ENCODE results near the gene LRRC26. TPM values are rescaled to one million over a fixed set of nuclear protein-coding genes. Genes with fewer than 3 reads are reported as not detected.

Gene LRRC26
- total RNA-seq, 2 donors from 2014 or later: 1.3 TPM; not detected in 1

DNA sequence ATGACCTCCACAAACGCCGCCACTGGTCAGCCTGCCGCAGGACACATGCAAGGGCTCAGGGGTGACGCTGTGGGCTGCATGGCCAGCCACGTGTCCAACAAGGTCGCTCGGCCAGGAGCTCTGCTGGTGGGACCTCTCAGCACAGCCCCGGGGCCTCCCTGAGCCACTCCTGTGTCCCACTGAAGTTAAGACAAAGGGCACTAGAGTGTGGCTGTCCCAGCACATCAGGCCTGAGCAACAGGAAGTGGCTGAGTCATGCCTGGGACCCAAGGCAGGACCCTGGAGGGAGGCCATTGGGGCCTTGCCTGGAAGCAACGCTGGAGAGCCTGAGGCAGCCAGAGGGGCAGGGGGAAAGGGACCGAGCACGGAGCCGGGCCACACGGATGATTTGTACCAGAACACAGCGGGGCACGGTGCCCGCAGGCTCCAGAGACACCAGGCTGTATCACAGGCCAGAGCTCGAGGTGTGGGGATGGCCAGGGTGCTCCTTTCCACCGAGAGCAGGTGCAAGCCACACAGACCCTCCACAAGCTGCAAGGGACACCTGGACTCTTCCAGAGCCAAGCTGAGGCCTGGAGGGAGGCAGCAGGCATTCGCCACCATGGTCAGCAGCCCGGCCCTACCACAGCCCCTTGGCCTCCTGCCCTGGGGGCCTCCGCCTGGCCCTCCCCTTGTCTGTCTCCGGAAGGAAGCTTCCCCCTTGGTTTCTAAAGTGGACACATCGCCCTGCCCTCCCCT, 8.5 kb upstream of the LRRC26 start:
- intact Hi-C loops (cut with DNase I): no loop called here
- no peak for TF ChIP-seq POLR2A (IDR thresholded peaks at IDR 0.05)
- TF ChIP-seq, protein P1, sequence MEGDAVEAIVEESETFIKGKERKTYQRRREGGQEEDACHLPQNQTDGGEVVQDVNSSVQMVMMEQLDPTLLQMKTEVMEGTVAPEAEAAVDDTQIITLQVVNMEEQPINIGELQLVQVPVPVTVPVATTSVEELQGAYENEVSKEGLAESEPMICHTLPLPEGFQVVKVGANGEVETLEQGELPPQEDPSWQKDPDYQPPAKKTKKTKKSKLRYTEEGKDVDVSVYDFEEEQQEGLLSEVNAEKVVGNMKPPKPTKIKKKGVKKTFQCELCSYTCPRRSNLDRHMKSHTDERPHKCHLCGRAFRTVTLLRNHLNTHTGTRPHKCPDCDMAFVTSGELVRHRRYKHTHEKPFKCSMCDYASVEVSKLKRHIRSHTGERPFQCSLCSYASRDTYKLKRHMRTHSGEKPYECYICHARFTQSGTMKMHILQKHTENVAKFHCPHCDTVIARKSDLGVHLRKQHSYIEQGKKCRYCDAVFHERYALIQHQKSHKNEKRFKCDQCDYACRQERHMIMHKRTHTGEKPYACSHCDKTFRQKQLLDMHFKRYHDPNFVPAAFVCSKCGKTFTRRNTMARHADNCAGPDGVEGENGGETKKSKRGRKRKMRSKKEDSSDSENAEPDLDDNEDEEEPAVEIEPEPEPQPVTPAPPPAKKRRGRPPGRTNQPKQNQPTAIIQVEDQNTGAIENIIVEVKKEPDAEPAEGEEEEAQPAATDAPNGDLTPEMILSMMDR (IDR thresholded peaks at IDR 0.05): no peak
- no peak for DNase-seq
- Histone ChIP-seq H3K36me3 (replicated peaks in 1 of 2; ENCODE audit: insufficient read depth in 1 of 2, low read depth in 2 of 2) (peaks cover 19 to 34% of the 10 kb centered on the region in 2 donors), H3K27me3 (no peaks in the 10 kb centered on the region), H3K4me1 (no peaks in the 10 kb centered on the region), H3K9me3 (no peaks in the 10 kb centered on the region), H3K27ac (no peak overlapping the region), H3K4me3 (no peak overlapping the region)
- WGBS, 2 donors: 82 to 89% methylated on average over 9 to 19 of the region's 23 CpGs
- ATAC-seq: no peak

DNA sequence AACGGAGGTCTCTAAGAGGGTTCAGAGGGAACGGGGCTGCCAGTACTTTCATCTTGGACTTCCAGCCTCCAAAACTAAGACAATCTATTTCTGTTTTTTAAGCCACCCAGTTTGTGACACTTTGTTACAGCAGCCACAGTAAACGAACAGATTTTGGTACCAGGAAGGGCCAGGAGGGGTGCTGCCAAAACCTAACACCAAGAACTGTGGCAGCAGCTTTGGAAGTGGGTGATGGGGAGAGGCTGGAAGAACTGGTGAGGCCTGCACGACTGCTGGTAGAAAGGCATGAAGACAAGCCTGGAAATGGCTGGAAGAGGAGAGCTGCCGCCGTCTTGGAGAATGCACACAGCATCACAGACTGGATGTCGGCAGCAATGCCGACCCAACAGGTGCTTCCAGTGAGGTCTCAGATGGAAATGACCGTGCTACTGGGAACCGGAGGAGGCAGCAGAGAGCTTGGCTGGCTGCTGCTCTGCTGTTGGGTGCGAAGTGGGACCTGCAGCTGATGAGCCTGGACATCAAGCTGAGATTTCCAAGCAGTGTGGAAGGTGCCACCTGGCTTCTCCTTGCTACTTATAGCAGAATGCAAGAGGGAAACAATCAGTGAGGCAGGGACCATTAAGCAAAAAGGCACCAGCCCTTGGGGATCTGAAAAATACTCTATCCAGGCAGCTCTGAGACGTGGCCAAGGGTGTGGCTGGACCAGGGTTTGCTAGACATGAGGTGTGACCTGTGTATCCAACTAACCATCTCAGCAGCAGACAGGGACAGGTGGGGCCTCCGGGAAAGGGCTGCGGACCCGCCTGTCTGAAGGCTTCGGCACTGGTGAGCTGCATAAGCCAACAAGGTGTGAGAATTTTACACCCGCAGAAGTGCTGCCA, 6.7 kb upstream of the LRRC26 start:
- WGBS, 2 donors: 56 to 62% methylated on average over 13 to 17 of the region's 17 CpGs
- Histone ChIP-seq H3K4me3 (no peak overlapping the region), H3K9me3 (no peaks in the 10 kb centered on the region), H3K4me1 (no peaks in the 10 kb centered on the region), H3K27ac (no peak overlapping the region), H3K36me3 (replicated peaks in 1 of 2; ENCODE audit: insufficient read depth in 1 of 2, low read depth in 2 of 2) (peaks cover 17 to 22% of the 10 kb centered on the region in 2 donors), H3K27me3 (no peaks in the 10 kb centered on the region)
- ATAC-seq (peak; percentile 55), DNase-seq (peak in 3 of 4 donors; percentile 54 to 62 (median 54))
- intact Hi-C loops (cut with DNase I): no loop called here
- TF ChIP-seq, protein P1 (IDR thresholded peaks at IDR 0.05): peak; percentile 7 to 74 (median 57)
- no peak for TF ChIP-seq POLR2A (IDR thresholded peaks at IDR 0.05)

GRCh38 chr9:137175345-137175961, 5.6 kb upstream of the LRRC26 start:
- TF ChIP-seq, protein P1 (IDR thresholded peaks at IDR 0.05): peak in 1 of 7 experiments; percentile 7
- TF ChIP-seq POLR2A (IDR thresholded peaks at IDR 0.05): no peak
- 66% methylated on average over 33 of the region's 33 CpGs; no CpG with 5 or more reads in 1 of the 2 donors for WGBS, 2 donors
- Histone ChIP-seq H3K4me1 (no peaks in the 10 kb centered on the region), H3K4me3 (no peak overlapping the region), H3K27me3 (no peaks in the 10 kb centered on the region), H3K9me3 (no peaks in the 10 kb centered on the region), H3K36me3 (replicated peaks in 1 of 2; ENCODE audit: insufficient read depth in 1 of 2, low read depth in 2 of 2) (peaks cover 11 to 13% of the 10 kb centered on the region in 2 donors), H3K27ac (no peak overlapping the region)
- no peak for DNase-seq
- intact Hi-C loops (cut with DNase I): no loop called here
- no peak for ATAC-seq

- H3K4me3 ChIP-seq: no peak overlapping the region
- H3K27me3 ChIP-seq: no peaks in the 10 kb centered on the region
- H3K36me3 ChIP-seq (replicated peaks in 1 of 2; ENCODE audit: insufficient read depth in 1 of 2, low read depth in 2 of 2): peaks cover 4 to 8% of the 10 kb centered on the region in 2 donors
- intact Hi-C loops (cut with DNase I): no loop called here
- DNase-seq: no peak
- TF ChIP-seq, protein P1 (IDR thresholded peaks at IDR 0.05): no peak
- TF ChIP-seq POLR2A (IDR thresholded peaks at IDR 0.05): no peak
- no peak for ATAC-seq
- H3K9me3 ChIP-seq: no peaks in the 10 kb centered on the region
- WGBS, 2 donors: 51 to 56% methylated on average over 7 to 32 of the region's 34 CpGs
- H3K4me1 ChIP-seq: peaks cover 6% of the 10 kb centered on the region
- no peak overlapping the region for H3K27ac ChIP-seq
These were observed 5.0 kb upstream of the LRRC26 start for GRCh38 chr9:137174722-137175293.
